ENCODE data around the gene KRTAP10-5. TPM values are rescaled to one million over a fixed set of nuclear protein-coding genes. Genes with fewer than 3 reads are reported as not detected.

Gene KRTAP10-5
- total RNA-seq, 1 donor from 2014 or later: not detected

GRCh38 chr21:44542716-44543115 is 37.7 kb downstream of the KRTAP10-5 start:
- DNase-seq: no peak
- TF ChIP-seq CTCF (IDR thresholded peaks at IDR 0.05; ENCODE audit: partially characterized antibody, unreplicated experiment): no peak
- Mint-ChIP-seq H3K4me1 (ENCODE audit: low read depth, unreplicated experiment) (no peaks in the 10 kb centered on the region), H3K9me3 (ENCODE audit: unreplicated experiment) (peaks cover 14% of the 10 kb centered on the region), H3K27ac (ENCODE audit: unreplicated experiment) (no peak overlapping the region), H3K4me3 (ENCODE audit: unreplicated experiment) (no peak overlapping the region), H3K36me3 (ENCODE audit: unreplicated experiment) (peaks cover 13% of the 10 kb centered on the region), H3K27me3 (ENCODE audit: unreplicated experiment) (no peaks in the 10 kb centered on the region)

- TF ChIP-seq CTCF (IDR thresholded peaks at IDR 0.05; ENCODE audit: partially characterized antibody, unreplicated experiment): no peak
- no peak for DNase-seq
- no peak overlapping the region for H3K4me3 Mint-ChIP-seq (ENCODE audit: unreplicated experiment)
- H3K9me3 Mint-ChIP-seq (ENCODE audit: unreplicated experiment): peaks cover 6% of the 10 kb centered on the region
- H3K36me3 Mint-ChIP-seq (ENCODE audit: unreplicated experiment): peaks cover 5% of the 10 kb centered on the region
- no peaks in the 10 kb centered on the region for H3K4me1 Mint-ChIP-seq (ENCODE audit: low read depth, unreplicated experiment)
- no peak overlapping the region for H3K27ac Mint-ChIP-seq (ENCODE audit: unreplicated experiment)
- H3K27me3 Mint-ChIP-seq (ENCODE audit: unreplicated experiment): no peaks in the 10 kb centered on the region
Measured at GRCh38 chr21:44540741-44541288, 39.6 kb downstream of the KRTAP10-5 start.

GRCh38 chr21:44539991-44540666 is 40.3 kb downstream of the KRTAP10-5 start, which contains the start of gene KRTAP10-1:
Gene KRTAP10-1 (minus strand): TSS chr21:44540195. CDS start chr21:44540150, 45 bp downstream.
- no peaks in the 10 kb centered on the region for H3K4me1 Mint-ChIP-seq (ENCODE audit: low read depth, unreplicated experiment)
- H3K9me3 Mint-ChIP-seq (ENCODE audit: unreplicated experiment): peaks cover 8% of the 10 kb centered on the region
- DNase-seq: no peak
- H3K27me3 Mint-ChIP-seq (ENCODE audit: unreplicated experiment): no peaks in the 10 kb centered on the region
- peaks cover 5% of the 10 kb centered on the region for H3K36me3 Mint-ChIP-seq (ENCODE audit: unreplicated experiment)
- TF ChIP-seq CTCF (IDR thresholded peaks at IDR 0.05; ENCODE audit: partially characterized antibody, unreplicated experiment): no peak
- no peak within 1 kb of the TSS for H3K27ac Mint-ChIP-seq (ENCODE audit: unreplicated experiment)
- no peak within 1 kb of the TSS for H3K4me3 Mint-ChIP-seq (ENCODE audit: unreplicated experiment)

- no peak for TF ChIP-seq CTCF (IDR thresholded peaks at IDR 0.05; ENCODE audit: partially characterized antibody, unreplicated experiment)
- no peaks in the 10 kb centered on the region for H3K27me3 Mint-ChIP-seq (ENCODE audit: unreplicated experiment)
- no peak overlapping the region for H3K4me3 Mint-ChIP-seq (ENCODE audit: unreplicated experiment)
- no peak overlapping the region for H3K27ac Mint-ChIP-seq (ENCODE audit: unreplicated experiment)
- H3K36me3 Mint-ChIP-seq (ENCODE audit: unreplicated experiment): peaks cover 5% of the 10 kb centered on the region
- no peaks in the 10 kb centered on the region for H3K4me1 Mint-ChIP-seq (ENCODE audit: low read depth, unreplicated experiment)
- no peak for DNase-seq
- peaks cover 9% of the 10 kb centered on the region for H3K9me3 Mint-ChIP-seq (ENCODE audit: unreplicated experiment)
Measured at GRCh38 chr21:44539046-44539445, 41.4 kb downstream of the KRTAP10-5 start.

Measured in glutamatergic neuron (in vitro differentiated cells).